ENCODE results near the gene ZBTB7C.

ZBTB7C gene

GRCh38 chr18:47990981-47991380 is 418.2 kb downstream of the ZBTB7C start:
- no peak for DNase-seq (ENCODE audit: low read depth)

- no peak for DNase-seq (ENCODE audit: low read depth)
These were observed 421.8 kb downstream of the ZBTB7C start for GRCh38 chr18:47987388-47987699.

- DNase-seq (ENCODE audit: low read depth), result no peak
These were observed 422.4 kb downstream of the ZBTB7C start for GRCh38 chr18:47986620-47987387.

- no peak for DNase-seq (ENCODE audit: low read depth)
These were observed 423.3 kb downstream of the ZBTB7C start for GRCh38 chr18:47985866-47986265.

GRCh38 chr18:47984991-47985390 is 424.2 kb downstream of the ZBTB7C start:
- no peak for DNase-seq (ENCODE audit: low read depth)

- DNase-seq (ENCODE audit: low read depth), result no peak
These were observed 425.2 kb downstream of the ZBTB7C start for GRCh38 chr18:47983946-47984345.

GRCh38 chr18:47983055-47983454 is 426.1 kb downstream of the ZBTB7C start:
- DNase-seq (ENCODE audit: low read depth), result no peak

GRCh38 chr18:47981830-47982229 is 427.4 kb downstream of the ZBTB7C start:
- no peak for DNase-seq (ENCODE audit: low read depth)

GRCh38 chr18:47981320-47981719 is 427.9 kb downstream of the ZBTB7C start:
- no peak for DNase-seq (ENCODE audit: low read depth)

GRCh38 chr18:47979611-47980200 is 429.5 kb downstream of the ZBTB7C start:
- no peak for DNase-seq (ENCODE audit: low read depth)

GRCh38 chr18:47978603-47979002 is 430.6 kb downstream of the ZBTB7C start:
- DNase-seq (ENCODE audit: low read depth), result no peak

- no peak for DNase-seq (ENCODE audit: low read depth)
These were observed 431.0 kb downstream of the ZBTB7C start for GRCh38 chr18:47978141-47978540.
